ENCODE measurements around the gene SLC9A1.

The SLC9A1 gene

GRCh38 chr1:27135541-27136235, 19.2 kb downstream of the SLC9A1 start:
- ATAC-seq, result peak; percentile 40
- TF ChIP-seq ZNF565 (CRISPR knock-in tag; conservative IDR thresholded peaks at IDR 0.05; ENCODE audit: low read depth) (no peak), ARNTL (CRISPR knock-in tag; IDR thresholded peaks at IDR 0.05; ENCODE audit: borderline replicate concordance, low read depth) (no peak), ZFP3 (CRISPR knock-in tag; IDR thresholded peaks at IDR 0.05) (no peak), SNAI2 (CRISPR knock-in tag; IDR thresholded peaks at IDR 0.05) (no peak), ZC3H10 (CRISPR knock-in tag; IDR thresholded peaks at IDR 0.05) (no peak), BACH2 (CRISPR knock-in tag; IDR thresholded peaks at IDR 0.05; ENCODE audit: borderline replicate concordance) (no peak), ESRRG (CRISPR knock-in tag; IDR thresholded peaks at IDR 0.05) (no peak), CSDC2 (CRISPR knock-in tag; IDR thresholded peaks at IDR 0.05) (no peak), OSR1 (CRISPR knock-in tag; IDR thresholded peaks at IDR 0.05) (no peak), ZFP30 (CRISPR knock-in tag; IDR thresholded peaks at IDR 0.05) (no peak), RARB (CRISPR knock-in tag; IDR thresholded peaks at IDR 0.05) (no peak), POU6F1 (CRISPR knock-in tag; IDR thresholded peaks at IDR 0.05; ENCODE audit: borderline replicate concordance, low read depth) (no peak), ISL1 (CRISPR knock-in tag; IDR thresholded peaks at IDR 0.05) (no peak), CSRNP3 (CRISPR knock-in tag; IDR thresholded peaks at IDR 0.05) (no peak), PPARA (CRISPR knock-in tag; IDR thresholded peaks at IDR 0.05; ENCODE audit: borderline replicate concordance) (no peak), PATZ1 (CRISPR knock-in tag; IDR thresholded peaks at IDR 0.05; ENCODE audit: borderline replicate concordance) (no peak), ZNF70 (CRISPR knock-in tag; IDR thresholded peaks at IDR 0.05) (no peak), ZNF8 (CRISPR knock-in tag; IDR thresholded peaks at IDR 0.05) (no peak), GLIS3 (CRISPR knock-in tag; IDR thresholded peaks at IDR 0.05) (no peak), TSHZ2 (CRISPR knock-in tag; IDR thresholded peaks at IDR 0.05) (no peak)

GRCh38 chr1:27133991-27134390, 20.9 kb downstream of the SLC9A1 start:
- TF ChIP-seq ZNF565 (CRISPR knock-in tag; conservative IDR thresholded peaks at IDR 0.05; ENCODE audit: low read depth) (no peak), ARNTL (CRISPR knock-in tag; IDR thresholded peaks at IDR 0.05; ENCODE audit: borderline replicate concordance, low read depth) (no peak), PPARA (CRISPR knock-in tag; IDR thresholded peaks at IDR 0.05; ENCODE audit: borderline replicate concordance) (no peak), TOX (CRISPR knock-in tag; IDR thresholded peaks at IDR 0.05; ENCODE audit: borderline replicate concordance) (no peak), ZC3H10 (CRISPR knock-in tag; IDR thresholded peaks at IDR 0.05) (no peak), GLIS3 (CRISPR knock-in tag; IDR thresholded peaks at IDR 0.05) (no peak), TSHZ2 (CRISPR knock-in tag; IDR thresholded peaks at IDR 0.05) (no peak), BACH2 (CRISPR knock-in tag; IDR thresholded peaks at IDR 0.05; ENCODE audit: borderline replicate concordance) (no peak), TCF4 (CRISPR knock-in tag; IDR thresholded peaks at IDR 0.05; ENCODE audit: borderline replicate concordance) (no peak), PATZ1 (CRISPR knock-in tag; IDR thresholded peaks at IDR 0.05; ENCODE audit: borderline replicate concordance) (no peak)
- no peak for ATAC-seq

Data from SK-N-SH treated with all-trans-retinoic acid at 6 μM for 48 hours (cell line).